WTC11 (cell line): ENCODE data around the gene CDIPT. TPM values are rescaled to one million over a fixed set of nuclear protein-coding genes. Genes with fewer than 3 reads are reported as not detected.

Source experiments
- ATAC-seq: fragments of 200-7000 bp; cut with Tn5 transposase; 2 replicates; pipeline ENCODE4 v1.10.0; 2021; ENCODE audit warnings: mild to moderate bottlenecking, moderate library complexity
- CTCF ChIA-PET: fragments of 300-600 bp; sonication (Branson Sonifier 250); formaldehyde crosslinking; loops from one replicate; lab custom pipeline; 2021; ENCODE audit warnings: antibody characterized with exemption; lab: Charles Lee
- POLR2A ChIA-PET: fragments of 350-600 bp; sonication (Branson Sonifier 250); formaldehyde crosslinking; loops from one replicate; lab custom pipeline; 2021; ENCODE audit warnings: antibody characterized with exemption; lab: Charles Lee
- DNase-seq: peaks from one replicate; pipeline ENCODE4 v3.0.0; 2021; ENCODE audit warnings: low spot score
- H3K27ac Mint-ChIP-seq: 2 replicates; pipeline ENCODE4 v1.8.0; 2021; ENCODE audit warnings: mixed read lengths
- H3K27me3 Mint-ChIP-seq: 2 replicates; pipeline ENCODE4 v1.8.0; 2021; ENCODE audit warnings: low read depth, mild to moderate bottlenecking, moderate library complexity, mixed read lengths
- H3K36me3 Mint-ChIP-seq: 2 replicates; pipeline ENCODE4 v1.8.0; 2021; ENCODE audit warnings: mixed read lengths
- H3K4me1 Mint-ChIP-seq: 2 replicates; pipeline ENCODE4 v1.8.0; 2022; ENCODE audit warnings: mixed read lengths
- H3K4me3 Mint-ChIP-seq: 2 replicates; pipeline ENCODE4 v1.8.0; 2021; ENCODE audit warnings: mild to moderate bottlenecking, moderate library complexity, mixed read lengths
- H3K9me3 Mint-ChIP-seq: 2 replicates; pipeline ENCODE4 v1.8.0; 2021; ENCODE audit warnings: mixed read lengths
- ARID4B ChIP-seq: sonication (generic); formaldehyde crosslinking; IDR thresholded peaks from 2 replicates; pipeline ENCODE4 v1.8.0; 2023; ENCODE audit warnings: missing genetic modification reagents, mild to moderate bottlenecking, borderline replicate concordance
- CTCF ChIP-seq: fragments of 200-600 bp; IDR thresholded peaks from 2 replicates; pipeline ENCODE4 v1.8.0; 2022; ENCODE audit warnings: antibody characterized with exemption
- FOXK1 ChIP-seq: sonication (generic); formaldehyde crosslinking; IDR thresholded peaks from 2 replicates; pipeline ENCODE4 v1.8.0; 2022; ENCODE audit warnings: mild to moderate bottlenecking, moderate library complexity, missing genetic modification reagents
- HMGXB4 ChIP-seq: sonication (generic); formaldehyde crosslinking; IDR thresholded peaks from 2 replicates; pipeline ENCODE4 v1.8.1; 2023; ENCODE audit warnings: mild to moderate bottlenecking, moderate library complexity, missing genetic modification reagents
- KAT7 ChIP-seq: sonication (generic); formaldehyde crosslinking; IDR thresholded peaks from 2 replicates; pipeline ENCODE4 v1.8.1; 2023; ENCODE audit warnings: missing genetic modification reagents, mild to moderate bottlenecking, borderline replicate concordance
- MYBL2 ChIP-seq: sonication (generic); formaldehyde crosslinking; IDR thresholded peaks from 2 replicates; pipeline ENCODE4 v1.8.1; 2023; ENCODE audit warnings: mild to moderate bottlenecking, moderate library complexity, missing genetic modification reagents
- NR1H2 ChIP-seq: sonication (generic); formaldehyde crosslinking; IDR thresholded peaks from 2 replicates; pipeline ENCODE4 v1.9.0; 2021; ENCODE audit warnings: mild to moderate bottlenecking, moderate library complexity, missing genetic modification reagents
- RELA ChIP-seq: sonication (generic); formaldehyde crosslinking; IDR thresholded peaks from 2 replicates; pipeline ENCODE4 v1.8.1; 2022; ENCODE audit warnings: missing genetic modification reagents, mild to moderate bottlenecking, borderline replicate concordance
- STAT6 ChIP-seq: sonication (generic); formaldehyde crosslinking; conservative IDR thresholded peaks from 2 replicates; pipeline ENCODE4 v1.8.1; 2023; ENCODE audit warnings: mild to moderate bottlenecking, low read depth, missing genetic modification reagents, moderate library complexity
- TEAD4 ChIP-seq: sonication (generic); formaldehyde crosslinking; IDR thresholded peaks from 2 replicates; pipeline ENCODE4 v1.8.0; 2022; ENCODE audit warnings: mild to moderate bottlenecking, missing genetic modification reagents
- USF2 ChIP-seq: sonication (generic); formaldehyde crosslinking; IDR thresholded peaks from 2 replicates; pipeline ENCODE4 v1.8.1; 2023; ENCODE audit warnings: mild to moderate bottlenecking, missing genetic modification reagents, moderate library complexity
- ZNF232 ChIP-seq: sonication (generic); formaldehyde crosslinking; IDR thresholded peaks from 2 replicates; pipeline ENCODE4 v1.8.0; 2022; ENCODE audit warnings: mild to moderate bottlenecking, missing genetic modification reagents
- ZNF317 ChIP-seq: sonication (generic); formaldehyde crosslinking; IDR thresholded peaks from 2 replicates; pipeline ENCODE4 v1.8.1; 2023; ENCODE audit warnings: low read depth, mild to moderate bottlenecking, moderate library complexity, missing genetic modification reagents, borderline replicate concordance
- ZNF425 ChIP-seq: fragments of 250-450 bp; sonication (Bioruptor Pico); conservative IDR thresholded peaks from 2 replicates; pipeline ENCODE4 v1.9.0; 2021; ENCODE audit warnings: mild to moderate bottlenecking
- total RNA-seq: library from RNA; stranded (reverse); gene quantifications from 3 replicates; pipeline ENCODE4 v1.2.3, GENCODE V29; 2021
- TF ChIP-seq, protein P1 (sequence below): sonication (generic); formaldehyde crosslinking; IDR thresholded peaks from 2 replicates; pipeline ENCODE4 v1.8.1; 2023; ENCODE audit warnings: mild to moderate bottlenecking, missing genetic modification reagents
- TF ChIP-seq, protein P2 (sequence below): sonication (generic); formaldehyde crosslinking; conservative IDR thresholded peaks from 2 replicates; pipeline ENCODE4 v1.8.1; 2022; ENCODE audit warnings: mild to moderate bottlenecking, missing genetic modification reagents

CDIPT gene
- total RNA-seq, 1 experiment from 2014 or later: 71.7 TPM

DNA sequence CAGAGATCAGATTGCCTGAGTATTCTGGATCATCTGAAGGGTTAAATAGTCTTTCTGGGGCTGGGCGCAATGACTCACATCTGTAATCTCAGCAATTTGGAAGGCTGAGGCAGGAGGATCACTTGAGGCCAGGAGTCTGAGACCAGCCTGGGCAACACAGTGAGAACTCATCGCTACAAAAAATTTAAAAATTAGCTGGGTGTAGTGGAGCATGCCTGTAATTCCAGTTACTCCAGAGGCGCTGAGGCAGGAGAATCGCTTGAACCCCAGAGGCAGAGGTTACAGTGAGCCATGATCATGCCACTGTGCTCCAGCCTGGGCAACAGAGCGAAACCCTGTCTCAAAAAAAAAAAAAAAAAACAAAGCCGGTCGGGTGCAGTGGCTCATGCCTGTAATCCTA lies 27.1 kb downstream of the CDIPT start (continued):
- TF ChIP-seq, protein P1, sequence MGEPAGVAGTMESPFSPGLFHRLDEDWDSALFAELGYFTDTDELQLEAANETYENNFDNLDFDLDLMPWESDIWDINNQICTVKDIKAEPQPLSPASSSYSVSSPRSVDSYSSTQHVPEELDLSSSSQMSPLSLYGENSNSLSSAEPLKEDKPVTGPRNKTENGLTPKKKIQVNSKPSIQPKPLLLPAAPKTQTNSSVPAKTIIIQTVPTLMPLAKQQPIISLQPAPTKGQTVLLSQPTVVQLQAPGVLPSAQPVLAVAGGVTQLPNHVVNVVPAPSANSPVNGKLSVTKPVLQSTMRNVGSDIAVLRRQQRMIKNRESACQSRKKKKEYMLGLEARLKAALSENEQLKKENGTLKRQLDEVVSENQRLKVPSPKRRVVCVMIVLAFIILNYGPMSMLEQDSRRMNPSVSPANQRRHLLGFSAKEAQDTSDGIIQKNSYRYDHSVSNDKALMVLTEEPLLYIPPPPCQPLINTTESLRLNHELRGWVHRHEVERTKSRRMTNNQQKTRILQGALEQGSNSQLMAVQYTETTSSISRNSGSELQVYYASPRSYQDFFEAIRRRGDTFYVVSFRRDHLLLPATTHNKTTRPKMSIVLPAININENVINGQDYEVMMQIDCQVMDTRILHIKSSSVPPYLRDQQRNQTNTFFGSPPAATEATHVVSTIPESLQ: no peak
- no peak for TF ChIP-seq ARID4B (CRISPR knock-in tag)
- no peak for TF ChIP-seq NR1H2 (CRISPR knock-in tag)
- TF ChIP-seq RELA: no peak
- TF ChIP-seq FOXK1 (CRISPR knock-in tag): no peak
- no peak for TF ChIP-seq HMGXB4
- TF ChIP-seq, all 79 proteins: peak for 0

DNA sequence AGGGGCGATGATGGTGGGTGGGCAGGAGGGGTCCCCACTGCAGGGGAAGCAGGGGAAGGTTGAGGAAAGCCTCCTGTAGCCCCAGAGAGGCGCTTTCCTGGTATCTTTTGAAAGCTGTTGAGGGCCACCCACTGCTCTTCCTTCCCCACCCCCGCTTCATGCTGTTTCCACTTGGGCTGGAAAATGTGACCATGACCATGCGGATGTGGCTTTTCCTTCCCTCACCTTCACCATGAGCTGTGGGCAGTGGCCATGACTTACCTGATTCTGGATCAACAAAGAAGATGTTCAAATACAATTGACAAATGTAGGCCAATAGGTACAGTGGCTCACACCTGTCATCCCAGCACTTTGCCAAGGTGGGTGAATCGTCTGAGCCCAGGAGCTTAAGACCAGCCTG lies 28.9 kb downstream of the CDIPT start:
- H3K36me3 Mint-ChIP-seq: no peaks in the 10 kb centered on the region
- H3K9me3 Mint-ChIP-seq: no peaks in the 10 kb centered on the region
- no peak overlapping the region for H3K27ac Mint-ChIP-seq
- POLR2A ChIA-PET: interaction anchor here (0.6 to 0.8 kb wide), 2 partner anchors 9 to 10 kb away, joined by 3 to 4 read pairs; no protein-coding TSS in a partner anchor
- CTCF ChIA-PET: interaction anchor here (0.7 to 2.0 kb wide), 4 partner anchors 9 to 187 kb away, joined by 3 to 13 read pairs (median 6); no protein-coding TSS in a partner anchor
- no peaks in the 10 kb centered on the region for H3K27me3 Mint-ChIP-seq
- DNase-seq (no peak), ATAC-seq (no peak)
- no peak overlapping the region for H3K4me3 Mint-ChIP-seq
- no peaks in the 10 kb centered on the region for H3K4me1 Mint-ChIP-seq
- TF ChIP-seq, protein P1: no peak
- TF ChIP-seq KAT7 (CRISPR knock-in tag) (no peak), CTCF (no peak), ZNF232 (CRISPR knock-in tag) (no peak), USF2 (no peak), MYBL2 (CRISPR knock-in tag) (no peak), ZNF425 (CRISPR knock-in tag) (no peak), ZNF317 (no peak), STAT6 (CRISPR knock-in tag) (no peak), TEAD4 (CRISPR knock-in tag) (no peak)
- TF ChIP-seq, protein P2, sequence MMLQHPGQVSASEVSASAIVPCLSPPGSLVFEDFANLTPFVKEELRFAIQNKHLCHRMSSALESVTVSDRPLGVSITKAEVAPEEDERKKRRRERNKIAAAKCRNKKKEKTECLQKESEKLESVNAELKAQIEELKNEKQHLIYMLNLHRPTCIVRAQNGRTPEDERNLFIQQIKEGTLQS: no peak
